Eye (tissue), 1 donor: ENCODE data around the gene ZCCHC3.
"Not testable (repeated sequence)": the region's sequence is repeated elsewhere in the genome, so short reads cannot be mapped to it uniquely, and the experiment has no call there.

ENCODE experiments used
- DNase-seq: peaks from one replicate; pipeline ENCODE4 v3.0.0-alpha.2; 2015

ZCCHC3 gene

GRCh38 chr20:297098-297924, at the start of gene ZCCHC3:
Gene ZCCHC3, plus strand, starts transcription at chr20:297570. Its CDS starts 17 bp downstream, at chr20:297587.
- DNase-seq = peak; percentile 97

GRCh38 chr20:251354-251753, 46.0 kb upstream of the ZCCHC3 start:
- DNase-seq = no peak

- DNase-seq = no peak
These were observed 44.6 kb upstream of the ZCCHC3 start for GRCh38 chr20:252801-253200.

GRCh38 chr20:253447-253846, 43.9 kb upstream of the ZCCHC3 start:
- DNase-seq = not testable (repeated sequence)

- DNase-seq = no peak
These were observed 40.0 kb upstream of the ZCCHC3 start, which contains the start of gene DEFB132 for GRCh38 chr20:257419-257818. Gene DEFB132, plus strand, starts transcription at chr20:257724. Its CDS starts 55 bp downstream, at chr20:257779.

- no peak for DNase-seq
These were observed 39.0 kb upstream of the ZCCHC3 start for GRCh38 chr20:258269-258858.

- DNase-seq = no peak
These were observed 38.4 kb upstream of the ZCCHC3 start for GRCh38 chr20:258963-259362.

- no peak for DNase-seq
These were observed 37.4 kb upstream of the ZCCHC3 start for GRCh38 chr20:259981-260380.

- DNase-seq = no peak
These were observed 33.7 kb upstream of the ZCCHC3 start for GRCh38 chr20:263701-264100.

GRCh38 chr20:266596-267562, 30.5 kb upstream of the ZCCHC3 start:
- peak; percentile 96 for DNase-seq

GRCh38 chr20:270517-270916, 26.9 kb upstream of the ZCCHC3 start:
- DNase-seq = no peak

- no peak for DNase-seq
These were observed 26.3 kb upstream of the ZCCHC3 start for GRCh38 chr20:271069-271468.

- DNase-seq = no peak
These were observed 25.8 kb upstream of the ZCCHC3 start for GRCh38 chr20:271528-271927.

GRCh38 chr20:272718-273117, 24.7 kb upstream of the ZCCHC3 start:
- DNase-seq = no peak

GRCh38 chr20:273884-274283, 23.5 kb upstream of the ZCCHC3 start:
- DNase-seq = no peak

GRCh38 chr20:275791-276190, 21.6 kb upstream of the ZCCHC3 start:
- DNase-seq = no peak

GRCh38 chr20:276620-277495, 20.5 kb upstream of the ZCCHC3 start:
- DNase-seq = no peak

GRCh38 chr20:277496-277781, 19.9 kb upstream of the ZCCHC3 start:
- DNase-seq = no peak

- DNase-seq = no peak
These were observed 19.2 kb upstream of the ZCCHC3 start for GRCh38 chr20:278181-278580.

- DNase-seq = no peak
These were observed 18.5 kb upstream of the ZCCHC3 start for GRCh38 chr20:278607-279571.

GRCh38 chr20:284172-284571, 13.2 kb upstream of the ZCCHC3 start:
- no peak for DNase-seq
